Measurements from ENCODE around the gene ADPRHL1. TPM values are rescaled to one million over a fixed set of nuclear protein-coding genes. Genes with fewer than 3 reads are reported as not detected.

The ADPRHL1 gene
- total and polyA plus RNA-seq, 2 donors (not counting 1 experiment from before 2014, with no cell fraction given) = 0.28 to 1.3 TPM

- H3K9me3 Mint-ChIP-seq (ENCODE audit: insufficient read depth) = peaks cover 5% of the 10 kb centered on the region
- TF ChIP-seq CTCF (IDR thresholded peaks at IDR 0.05) (no peak), EZH2 (IDR thresholded peaks at IDR 0.05; ENCODE audit: borderline replicate concordance, insufficient read depth, low read depth, low read length, poor library complexity, severe bottlenecking) (no peak)
- H2AFZ ChIP-seq (ENCODE audit: insufficient read depth, low read depth, low read length, poor library complexity, severe bottlenecking) = no peak overlapping the region
- ATAC-seq (ENCODE audit: low read depth) (no peak), DNase-seq (no peak)
- H3K27ac ChIP-seq (ENCODE audit: low read length in 2 of 2) = no peak overlapping the region
- ChIA-PET POLR2A (no interaction called here), CTCF (no interaction called here)
- no peaks in the 10 kb centered on the region for H4K20me1 ChIP-seq (ENCODE audit: control insufficient read depth, insufficient read depth, low read length, poor library complexity, severe bottlenecking)
- WGBS (ENCODE audit: insufficient coverage) = 91% methylated on average over 10 of the region's 10 CpGs
- no peaks in the 10 kb centered on the region for H3K36me3 ChIP-seq (replicated peaks in 1 of 2; ENCODE audit: control extremely low read depth in 1 of 2, control insufficient read depth in 1 of 2, extremely low read depth in 1 of 2, insufficient read depth in 2 of 2, low read length in 1 of 2)
- H3K4me2 ChIP-seq (replicated peaks; ENCODE audit: low read depth, low read length, poor library complexity, severe bottlenecking) = no peak overlapping the region
- no peaks in the 10 kb centered on the region for H3K4me1 ChIP-seq (ENCODE audit: control insufficient read depth in 2 of 2, insufficient read depth in 2 of 2, low read length in 2 of 2)
- peaks cover 0 to 3% (median 0%) of the 10 kb centered on the region in 3 donors for H3K9me3 ChIP-seq (ENCODE audit: control extremely low read depth in 1 of 3, control insufficient read depth in 2 of 3, insufficient read depth in 1 of 3, low read length in 2 of 3)
- H3K9ac ChIP-seq (ENCODE audit: low read length) = no peak overlapping the region
- H3K4me1 Mint-ChIP-seq = no peaks in the 10 kb centered on the region
- H3K27me3 ChIP-seq (replicated peaks in 1 of 4; ENCODE audit: control extremely low read depth in 1 of 4, control insufficient read depth in 3 of 4, insufficient read depth in 4 of 4, low read length in 3 of 4) = no peaks in the 10 kb centered on the region
- H3K4me3 Mint-ChIP-seq = no peak overlapping the region
- no peak overlapping the region for H3K4me3 ChIP-seq (ENCODE audit: control extremely low read depth in 1 of 5, extremely low read depth in 1 of 5, insufficient read depth in 1 of 5, low read depth in 2 of 5, low read length in 4 of 5)
- H3K79me2 ChIP-seq (ENCODE audit: control insufficient read depth, insufficient read depth, low read length) = no peaks in the 10 kb centered on the region
- peaks cover 21% of the 10 kb centered on the region for H3K27me3 Mint-ChIP-seq
- no peak overlapping the region for H3K27ac Mint-ChIP-seq
- intact Hi-C loops (cut with micrococcal nuclease) = no loop called here
Measured at GRCh38 chr13:113378825-113379224, 74.5 kb downstream of the ADPRHL1 start.

DNA sequence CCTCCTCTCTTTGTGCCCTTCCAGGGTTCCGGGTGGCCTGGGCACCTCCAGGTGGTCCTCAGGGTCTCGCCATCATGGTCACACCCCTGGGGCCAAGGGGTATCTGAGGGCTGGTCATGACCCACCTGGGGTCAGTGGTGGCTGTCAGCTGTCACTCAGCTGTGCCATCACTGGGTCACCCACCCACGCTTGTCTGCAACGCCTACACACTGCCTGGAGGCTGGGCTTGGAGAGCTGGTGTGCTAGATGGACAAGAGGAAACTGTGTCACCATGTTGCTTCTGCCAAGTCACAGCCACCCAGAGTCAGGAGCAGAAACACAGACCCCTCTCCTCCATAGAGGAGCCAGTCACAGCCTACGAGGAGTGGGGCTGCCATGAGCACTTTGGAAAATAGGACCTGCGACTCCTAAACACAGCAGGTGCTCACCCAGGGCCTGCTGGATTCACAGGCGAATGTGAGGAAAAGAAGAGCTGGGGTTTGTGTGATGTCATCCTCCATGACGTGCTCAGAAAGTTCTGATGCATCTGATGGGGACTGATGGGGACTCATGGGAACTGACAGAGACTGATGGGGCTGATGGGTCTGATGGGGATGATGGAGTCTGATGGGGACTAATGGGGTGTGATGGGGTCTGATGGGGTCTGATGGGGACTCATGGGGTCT, 78.6 kb downstream of the ADPRHL1 start:
- H3K4me1 ChIP-seq (ENCODE audit: control insufficient read depth in 2 of 2, insufficient read depth in 2 of 2, low read length in 2 of 2) = no peaks in the 10 kb centered on the region
- H3K4me1 Mint-ChIP-seq = no peaks in the 10 kb centered on the region
- no peak overlapping the region for H3K27ac Mint-ChIP-seq
- ATAC-seq (ENCODE audit: low read depth) (no peak), DNase-seq (no peak)
- ChIA-PET POLR2A (no interaction called here), CTCF (no interaction called here)
- H3K27ac ChIP-seq (ENCODE audit: low read length in 2 of 2) = no peak overlapping the region
- no peaks in the 10 kb centered on the region for H3K79me2 ChIP-seq (ENCODE audit: control insufficient read depth, insufficient read depth, low read length)
- H3K27me3 ChIP-seq (replicated peaks in 1 of 4; ENCODE audit: control extremely low read depth in 1 of 4, control insufficient read depth in 3 of 4, insufficient read depth in 4 of 4, low read length in 3 of 4) = no peaks in the 10 kb centered on the region
- 82% methylated on average over 6 of the region's 8 CpGs for WGBS (ENCODE audit: insufficient coverage)
- TF ChIP-seq EZH2 (IDR thresholded peaks at IDR 0.05; ENCODE audit: borderline replicate concordance, insufficient read depth, low read depth, low read length, poor library complexity, severe bottlenecking) (no peak), CTCF (IDR thresholded peaks at IDR 0.05) (no peak)
- H4K20me1 ChIP-seq (ENCODE audit: control insufficient read depth, insufficient read depth, low read length, poor library complexity, severe bottlenecking) = no peaks in the 10 kb centered on the region
- peaks cover 0 to 4% (median 0%) of the 10 kb centered on the region in 3 donors for H3K9me3 ChIP-seq (ENCODE audit: control extremely low read depth in 1 of 3, control insufficient read depth in 2 of 3, insufficient read depth in 1 of 3, low read length in 2 of 3)
- H3K4me3 ChIP-seq (ENCODE audit: control extremely low read depth in 1 of 5, extremely low read depth in 1 of 5, insufficient read depth in 1 of 5, low read depth in 2 of 5, low read length in 4 of 5) = no peak overlapping the region
- no peaks in the 10 kb centered on the region for H3K9me3 Mint-ChIP-seq (ENCODE audit: insufficient read depth)
- H3K4me3 Mint-ChIP-seq = no peak overlapping the region
- no peak overlapping the region for H3K9ac ChIP-seq (ENCODE audit: low read length)
- no peak overlapping the region for H2AFZ ChIP-seq (ENCODE audit: insufficient read depth, low read depth, low read length, poor library complexity, severe bottlenecking)
- no peak overlapping the region for H3K4me2 ChIP-seq (replicated peaks; ENCODE audit: low read depth, low read length, poor library complexity, severe bottlenecking)
- intact Hi-C loops (cut with micrococcal nuclease) = no loop called here
- peaks cover 10% of the 10 kb centered on the region for H3K27me3 Mint-ChIP-seq
- no peaks in the 10 kb centered on the region for H3K36me3 ChIP-seq (replicated peaks in 1 of 2; ENCODE audit: control extremely low read depth in 1 of 2, control insufficient read depth in 1 of 2, extremely low read depth in 1 of 2, insufficient read depth in 2 of 2, low read length in 1 of 2)
